HCT116 (cell line): ENCODE data around the gene TRMU.

Experiments used
- CTCF ChIP-seq, 3 experiments: fragments of 200-600 bp in 1 of 3; sonication (generic) in 1 of 3; IDR thresholded peaks in 2 of 3; conservative IDR thresholded peaks in 1 of 3; 2 replicates each; pipeline ENCODE4 v1.5.1; 2012 to 2017; ENCODE audit warnings: low read depth in 2 of 3, low read length in 2 of 3, antibody characterized with exemption in 1 of 3, borderline replicate concordance in 1 of 3, control low read depth in 1 of 3, mild to moderate bottlenecking in 1 of 3, mixed read lengths in 1 of 3, mixed run types in 1 of 3, moderate library complexity in 1 of 3; ENCODE audit not compliant: insufficient read depth in 1 of 3
- EZH2 ChIP-seq: fragments of 200-600 bp; sonication (generic); IDR thresholded peaks from 2 replicates; pipeline ENCODE4 v1.6.1; 2017; ENCODE audit warnings: antibody characterized with exemption, mixed run types
- POLR2A ChIP-seq: IDR thresholded peaks from 2 replicates; pipeline ENCODE4 v1.7.0; 2011; ENCODE audit warnings: borderline replicate concordance; ENCODE audit not compliant: insufficient read depth, insufficient read length; ENCODE audit errors: extremely low read depth

DNA sequence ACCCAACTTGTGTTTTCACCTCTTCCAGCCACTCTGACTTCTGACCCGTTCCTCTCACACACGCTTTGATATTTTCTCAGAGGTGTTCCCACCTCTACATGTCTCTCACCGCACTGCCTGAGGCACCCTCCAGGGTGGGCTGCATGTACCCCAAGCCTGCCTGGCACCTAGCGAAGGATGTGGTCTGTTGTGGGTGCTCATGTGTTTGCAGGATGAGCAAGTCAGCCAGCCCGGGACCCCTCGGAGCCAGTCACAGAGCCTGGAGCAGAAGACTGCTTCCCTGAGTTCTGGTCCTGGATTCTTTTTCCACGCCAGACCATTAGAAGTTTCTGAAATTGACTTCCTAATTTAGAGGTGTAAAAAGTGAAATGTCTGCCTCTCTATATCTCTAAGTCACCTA lies 35.0 kb upstream of the TRMU start:
- TF ChIP-seq CTCF (IDR thresholded peaks at IDR 0.05 in 2 of 3, conservative IDR thresholded peaks at IDR 0.05 in 1 of 3; ENCODE audit: borderline replicate concordance in 1 of 3, insufficient read depth in 1 of 3, low read depth in 2 of 3, low read length in 2 of 3) (no peak), EZH2 (no peak), POLR2A (no peak)
